CD1c-positive myeloid dendritic cell (primary cell): ENCODE measurements around the gene DENND1A.

Source experiments
- DNase-seq: peaks from one replicate; pipeline ENCODE4 v3.0.0-alpha.2; 2016; ENCODE audit errors: extremely low spot score

DENND1A gene

GRCh38 chr9:123725389-123725788, 204.5 kb downstream of the DENND1A start:
- DNase-seq: no peak

- DNase-seq: no peak
Measured at GRCh38 chr9:123724211-123724796, 205.6 kb downstream of the DENND1A start.

- no peak for DNase-seq
Measured at GRCh38 chr9:123723135-123723875, 206.6 kb downstream of the DENND1A start.

- no peak for DNase-seq
Measured at GRCh38 chr9:123722378-123722777, 207.5 kb downstream of the DENND1A start.

GRCh38 chr9:123718188-123718587, 211.7 kb downstream of the DENND1A start:
- DNase-seq: no peak

GRCh38 chr9:123717581-123718175, 212.2 kb downstream of the DENND1A start:
- DNase-seq: no peak

GRCh38 chr9:123716339-123716945, 213.5 kb downstream of the DENND1A start:
- DNase-seq: no peak

GRCh38 chr9:123715258-123715657, 214.7 kb downstream of the DENND1A start:
- DNase-seq: no peak

GRCh38 chr9:123713282-123713681, 216.6 kb downstream of the DENND1A start:
- DNase-seq: no peak

- no peak for DNase-seq
Measured at GRCh38 chr9:123712399-123712798, 217.5 kb downstream of the DENND1A start.

- DNase-seq: no peak
Measured at GRCh38 chr9:123710299-123710698, 219.6 kb downstream of the DENND1A start.

- DNase-seq: no peak
Measured at GRCh38 chr9:123702483-123702882, 227.4 kb downstream of the DENND1A start.

- no peak for DNase-seq
Measured at GRCh38 chr9:123697686-123698085, 232.2 kb downstream of the DENND1A start.

- no peak for DNase-seq
Measured at GRCh38 chr9:123696476-123696875, 233.4 kb downstream of the DENND1A start.

- no peak for DNase-seq
Measured at GRCh38 chr9:123695386-123695785, 234.5 kb downstream of the DENND1A start.

- DNase-seq: no peak
Measured at GRCh38 chr9:123691765-123692303, 238.1 kb downstream of the DENND1A start.

GRCh38 chr9:123689701-123690428, 240.1 kb downstream of the DENND1A start:
- no peak for DNase-seq

- peak; percentile 7 for DNase-seq
Measured at GRCh38 chr9:123687246-123687751, 242.6 kb downstream of the DENND1A start.

GRCh38 chr9:123686829-123687192, 243.1 kb downstream of the DENND1A start:
- DNase-seq: no peak

GRCh38 chr9:123686131-123686828, 243.6 kb downstream of the DENND1A start:
- no peak for DNase-seq

- DNase-seq: no peak
Measured at GRCh38 chr9:123685489-123686083, 244.3 kb downstream of the DENND1A start.
